OCI-LY1 (cell line): ENCODE results near the gene USP16.
"Not testable (repeated sequence)": the region's sequence is repeated elsewhere in the genome, so short reads cannot be mapped to it uniquely, and the experiment has no call there.

ENCODE experiments used
- H2AFZ ChIP-seq: fragments of 200-600 bp; sonication (generic), shearing (Covaris generic); 2 replicates; pipeline ENCODE4 v1.6.0; 2014; ENCODE audit warnings: antibody characterized with exemption, mild to moderate bottlenecking, low read length
- H3F3A ChIP-seq: fragments of 200-600 bp; sonication (generic), shearing (Covaris generic); 2 replicates; pipeline ENCODE4 v1.6.0; 2014; ENCODE audit warnings: mild to moderate bottlenecking, antibody characterized with exemption, low read length, moderate library complexity; ENCODE audit not compliant: insufficient read depth
- H3K27ac ChIP-seq: fragments of 200-600 bp; sonication (generic); 2 replicates; pipeline ENCODE4 v1.5.1; 2014; ENCODE audit warnings: low read length, mixed run types, mild to moderate bottlenecking, low read depth; ENCODE audit not compliant: poor library complexity, severe bottlenecking
- H3K27me3 ChIP-seq: fragments of 200-600 bp; sonication (generic); 2 replicates; pipeline ENCODE4 v1.6.0; 2014; ENCODE audit warnings: antibody characterized with exemption, mild to moderate bottlenecking, low read length, moderate library complexity; ENCODE audit not compliant: insufficient read depth
- H3K36me3 ChIP-seq: fragments of 200-600 bp; sonication (generic); 2 replicates; pipeline ENCODE4 v1.6.1; 2014; ENCODE audit warnings: mild to moderate bottlenecking, antibody characterized with exemption, low read length, moderate library complexity, mixed read lengths; ENCODE audit not compliant: insufficient read depth
- H3K4me1 ChIP-seq: fragments of 200-600 bp; sonication (generic); 2 replicates; pipeline ENCODE4 v1.5.1; 2014; ENCODE audit warnings: mild to moderate bottlenecking, low read length, moderate library complexity; ENCODE audit not compliant: insufficient read depth, severe bottlenecking
- H3K4me2 ChIP-seq: fragments of 200-600 bp; sonication (generic), shearing (Covaris generic); 2 replicates; pipeline ENCODE4 v1.6.1; 2014; ENCODE audit warnings: low read length
- H3K4me3 ChIP-seq: fragments of 200-600 bp; sonication (generic); 2 replicates; pipeline ENCODE4 v1.5.1; 2014; ENCODE audit warnings: low read length, low read depth, mild to moderate bottlenecking, mixed read lengths; ENCODE audit not compliant: poor library complexity, severe bottlenecking
- H3K79me2 ChIP-seq: fragments of 200-600 bp; shearing (Covaris generic); 2 replicates; pipeline ENCODE4 v1.6.1; 2016; ENCODE audit warnings: mixed run types, low read length, mixed read lengths; ENCODE audit not compliant: insufficient read depth
- H3K9ac ChIP-seq: fragments of 200-600 bp; sonication (generic), shearing (Covaris generic); 2 replicates; pipeline ENCODE4 v1.6.1; 2014; ENCODE audit warnings: mild to moderate bottlenecking, low read length, mixed read lengths
- H3K9me2 ChIP-seq: fragments of 200-600 bp; sonication (generic), shearing (Covaris generic); 2 replicates; pipeline ENCODE4 v1.6.1; 2014; ENCODE audit warnings: low read depth, mild to moderate bottlenecking, low read length, mixed read lengths
- H3K9me3 ChIP-seq: fragments of 200-600 bp; shearing (Covaris generic); 2 replicates; pipeline ENCODE4 v1.6.1; 2014; ENCODE audit warnings: low read length, mixed read lengths
- H4K20me1 ChIP-seq: fragments of 200-600 bp; sonication (generic), shearing (Covaris generic); 2 replicates; pipeline ENCODE4 v1.6.0; 2016; ENCODE audit warnings: mild to moderate bottlenecking, low read length; ENCODE audit not compliant: insufficient read depth
- EZH2 ChIP-seq: fragments of 200-600 bp; sonication (generic), shearing (Covaris generic); IDR thresholded peaks from 2 replicates; pipeline ENCODE4 v1.8.0; 2017; ENCODE audit warnings: borderline replicate concordance, mixed run types, mild to moderate bottlenecking, antibody characterized with exemption, low read length, moderate library complexity, mixed read lengths
- TF ChIP-seq, protein P1 (sequence below): fragments of 200-600 bp; sonication (generic), shearing (Covaris generic); IDR thresholded peaks from 2 replicates; pipeline ENCODE4 v1.5.1; 2017; ENCODE audit warnings: mild to moderate bottlenecking, antibody characterized with exemption, low read length, moderate library complexity, mixed read lengths

The USP16 gene

DNA sequence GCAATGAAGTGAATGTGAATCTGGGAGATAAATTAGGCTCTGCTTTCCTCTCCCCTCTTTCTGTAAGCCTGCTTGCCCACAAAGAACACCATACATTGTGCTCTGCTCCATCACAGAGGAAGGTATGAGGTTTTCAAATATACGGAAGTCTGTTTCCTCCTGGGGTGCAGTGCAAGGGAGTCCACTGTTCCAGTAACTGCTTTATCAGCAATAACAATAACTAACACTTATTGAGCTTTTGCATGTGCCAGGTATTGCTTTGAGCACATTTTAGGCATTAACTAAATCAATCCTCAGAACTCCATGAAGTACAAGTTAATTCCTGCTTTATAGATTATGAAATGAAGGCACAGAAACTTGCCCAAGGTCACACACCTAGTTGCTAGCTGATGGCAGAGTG is 41.8 kb upstream of the USP16 start:
- H3K9me3 ChIP-seq: no peaks in the 10 kb centered on the region
- no peak overlapping the region for H2AFZ ChIP-seq
- TF ChIP-seq, protein P1, sequence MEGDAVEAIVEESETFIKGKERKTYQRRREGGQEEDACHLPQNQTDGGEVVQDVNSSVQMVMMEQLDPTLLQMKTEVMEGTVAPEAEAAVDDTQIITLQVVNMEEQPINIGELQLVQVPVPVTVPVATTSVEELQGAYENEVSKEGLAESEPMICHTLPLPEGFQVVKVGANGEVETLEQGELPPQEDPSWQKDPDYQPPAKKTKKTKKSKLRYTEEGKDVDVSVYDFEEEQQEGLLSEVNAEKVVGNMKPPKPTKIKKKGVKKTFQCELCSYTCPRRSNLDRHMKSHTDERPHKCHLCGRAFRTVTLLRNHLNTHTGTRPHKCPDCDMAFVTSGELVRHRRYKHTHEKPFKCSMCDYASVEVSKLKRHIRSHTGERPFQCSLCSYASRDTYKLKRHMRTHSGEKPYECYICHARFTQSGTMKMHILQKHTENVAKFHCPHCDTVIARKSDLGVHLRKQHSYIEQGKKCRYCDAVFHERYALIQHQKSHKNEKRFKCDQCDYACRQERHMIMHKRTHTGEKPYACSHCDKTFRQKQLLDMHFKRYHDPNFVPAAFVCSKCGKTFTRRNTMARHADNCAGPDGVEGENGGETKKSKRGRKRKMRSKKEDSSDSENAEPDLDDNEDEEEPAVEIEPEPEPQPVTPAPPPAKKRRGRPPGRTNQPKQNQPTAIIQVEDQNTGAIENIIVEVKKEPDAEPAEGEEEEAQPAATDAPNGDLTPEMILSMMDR: no peak
- TF ChIP-seq EZH2: no peak
- H4K20me1 ChIP-seq: no peaks in the 10 kb centered on the region
- H3K4me2 ChIP-seq: no peak overlapping the region
- no peak overlapping the region for H3K4me3 ChIP-seq
- no peaks in the 10 kb centered on the region for H3F3A ChIP-seq
- no peaks in the 10 kb centered on the region for H3K4me1 ChIP-seq
- no peak overlapping the region for H3K9ac ChIP-seq
- no peak overlapping the region for H3K27ac ChIP-seq
- H3K36me3 ChIP-seq: peaks cover 73% of the 10 kb centered on the region
- no peaks in the 10 kb centered on the region for H3K9me2 ChIP-seq
- H3K79me2 ChIP-seq: peaks cover 10% of the 10 kb centered on the region; the same call in 1 of the 2 replicates
- H3K27me3 ChIP-seq: no peaks in the 10 kb centered on the region

DNA sequence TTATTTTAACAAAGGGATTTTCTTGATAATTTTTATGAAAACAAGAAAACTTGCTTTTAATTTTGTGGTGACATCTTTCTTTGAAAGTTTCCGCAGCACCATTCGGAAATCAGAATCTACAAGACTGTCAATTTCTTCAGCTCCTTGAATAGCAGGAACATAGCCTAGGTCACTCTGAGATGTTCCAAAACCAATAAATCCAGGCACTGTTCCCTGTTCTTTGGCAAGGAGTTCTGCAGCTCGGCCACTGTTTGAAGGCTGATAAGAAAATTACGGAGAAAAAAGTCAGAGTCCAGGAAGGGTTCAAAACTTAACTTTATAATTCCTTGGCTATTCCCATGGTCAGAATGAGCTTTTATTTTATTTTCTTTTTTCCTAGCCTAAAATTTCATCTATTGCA is 37.8 kb upstream of the USP16 start:
- peaks cover 42% of the 10 kb centered on the region for H3K36me3 ChIP-seq
- H4K20me1 ChIP-seq: no peaks in the 10 kb centered on the region; the same call in 1 of the 2 replicates
- TF ChIP-seq EZH2: no peak
- peaks cover 12% of the 10 kb centered on the region for H3K4me1 ChIP-seq
- H3K4me3 ChIP-seq: no peak overlapping the region
- no peaks in the 10 kb centered on the region for H3F3A ChIP-seq
- H3K27me3 ChIP-seq: no peaks in the 10 kb centered on the region
- H3K4me2 ChIP-seq: no peak overlapping the region
- H3K27ac ChIP-seq: no peak overlapping the region
- H3K9me3 ChIP-seq: no peaks in the 10 kb centered on the region
- no peak overlapping the region for H3K9ac ChIP-seq
- H3K9me2 ChIP-seq: no peaks in the 10 kb centered on the region
- no peak overlapping the region for H2AFZ ChIP-seq
- peaks cover 39% of the 10 kb centered on the region for H3K79me2 ChIP-seq

DNA sequence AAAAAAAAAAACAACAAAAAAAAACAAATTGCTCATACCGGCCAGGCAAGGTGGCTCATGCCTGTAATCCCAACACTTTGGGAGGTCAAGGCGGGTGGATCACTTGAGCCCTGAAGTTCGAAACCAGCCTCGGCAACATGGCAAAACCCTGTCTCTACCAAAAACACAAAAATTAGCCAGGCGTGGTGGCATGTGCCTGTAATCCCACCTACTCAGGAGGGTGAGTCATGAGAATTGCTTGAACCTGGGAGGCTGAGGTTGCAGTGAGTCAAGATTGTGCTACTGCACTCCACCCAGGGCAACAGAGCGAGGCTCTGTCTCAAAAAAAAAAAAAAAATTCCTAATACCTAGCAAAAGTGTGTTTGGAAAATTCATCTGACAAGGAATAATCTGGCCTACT is 36.3 kb upstream of the USP16 start:
- H3K4me1 ChIP-seq: peaks cover 19% of the 10 kb centered on the region
- not testable (repeated sequence) for H3K9ac ChIP-seq, H4K20me1 ChIP-seq, H3K27me3 ChIP-seq, H3F3A ChIP-seq, H2AFZ ChIP-seq, H3K4me2 ChIP-seq, H3K9me2 ChIP-seq, H3K9me3 ChIP-seq, H3K4me3 ChIP-seq, H3K27ac ChIP-seq
- peaks cover 27% of the 10 kb centered on the region for H3K36me3 ChIP-seq
- peaks cover 45% of the 10 kb centered on the region for H3K79me2 ChIP-seq

DNA sequence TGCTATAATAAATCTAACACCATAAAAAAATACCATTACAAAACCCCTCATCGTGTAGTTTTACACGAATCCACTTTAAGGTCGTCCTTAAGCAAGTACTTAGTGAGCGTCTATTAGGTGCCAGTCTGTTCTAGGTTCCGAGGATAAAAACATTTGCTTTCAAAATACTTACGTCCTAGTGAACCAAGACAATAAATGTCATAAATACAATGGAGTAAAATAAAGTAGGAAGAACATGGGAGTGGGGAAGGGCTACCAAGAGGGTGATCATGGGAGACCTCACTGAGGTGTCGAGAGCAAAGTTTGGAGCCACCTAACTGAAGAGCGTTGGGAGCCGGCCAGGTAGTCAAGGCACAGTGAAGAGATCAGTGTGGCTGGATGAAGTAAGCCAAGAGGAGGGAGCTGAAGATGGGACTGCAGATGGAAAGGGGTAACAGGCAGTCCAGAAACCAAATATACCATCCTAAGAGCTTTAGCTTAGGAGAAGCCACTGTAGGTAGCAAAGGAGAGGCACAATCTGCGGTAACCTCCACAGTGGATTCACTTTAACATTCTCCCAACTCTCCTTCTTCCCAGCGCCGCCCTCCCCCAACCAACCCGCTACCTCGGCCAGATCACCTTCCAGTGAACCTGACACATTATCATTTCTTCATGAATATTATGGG is 32.5 kb upstream of the USP16 start:
- Histone ChIP-seq H3K4me2 (peak overlapping the region; percentile 77), H3K36me3 (no peaks in the 10 kb centered on the region), H3K27ac (peak overlapping the region; percentile 65), H3K9ac (peak overlapping the region; percentile 82), H3K4me3 (peak overlapping the region; percentile 78), H2AFZ (no peak overlapping the region), H3K9me2 (no peaks in the 10 kb centered on the region), H3K4me1 (peaks cover 25% of the 10 kb centered on the region), H3K27me3 (no peaks in the 10 kb centered on the region), H4K20me1 (no peaks in the 10 kb centered on the region; the same call in 1 of the 2 replicates), H3F3A (no peaks in the 10 kb centered on the region), H3K9me3 (no peaks in the 10 kb centered on the region), H3K79me2 (peaks cover 40% of the 10 kb centered on the region)
- TF ChIP-seq EZH2: no peak
- TF ChIP-seq, protein P1: no peak
